Endometrial microvascular endothelial cells (primary cell): Measurements from ENCODE around the gene PDIA3. TPM values are rescaled to one million over a fixed set of nuclear protein-coding genes. Genes with fewer than 3 reads are reported as not detected.
"Not testable (repeated sequence)": the region's sequence is repeated elsewhere in the genome, so short reads cannot be mapped to it uniquely, and the experiment has no call there.

ENCODE experiments used
- in situ Hi-C: cut with HindIII; loops from 2 replicates; pipeline ENCODE4 v1.10.0; 2017; ENCODE audit warnings: low sequenced_read_pairs, low pct_unique_long_range_greater_than_20kb; ENCODE audit errors: inconsistent ontology term
- total RNA-seq: library from RNA; depleted of rRNA; stranded (reverse); fragments of >200 nt; gene quantifications from one replicate; pipeline ENCODE4 v1.2.3, GENCODE V29; 2015; ENCODE audit errors: inconsistent ontology term

Gene PDIA3
- total RNA-seq, 1 donor from 2014 or later, result 340 TPM

DNA sequence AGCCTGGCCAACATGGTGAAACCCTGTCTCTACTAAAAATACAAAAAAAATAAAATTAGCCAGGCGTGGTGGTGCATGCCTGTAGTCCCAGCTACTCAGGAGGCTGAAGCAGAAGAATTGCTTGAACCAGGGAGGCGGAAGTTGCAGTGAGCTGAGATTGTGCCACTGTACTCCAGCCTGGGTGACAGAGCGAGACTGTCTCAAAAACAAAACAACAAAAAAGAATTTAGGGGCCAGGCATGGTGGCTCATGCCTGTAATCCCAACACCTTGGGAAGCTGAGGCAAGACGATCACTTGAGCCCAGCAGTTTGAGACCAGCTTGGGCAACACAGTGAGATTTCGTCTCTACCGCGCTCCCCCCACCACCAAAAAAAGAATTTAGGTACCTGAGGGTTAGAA, 56.4 kb downstream of the PDIA3 start:
- in situ Hi-C loops, result not testable (repeated sequence)

DNA sequence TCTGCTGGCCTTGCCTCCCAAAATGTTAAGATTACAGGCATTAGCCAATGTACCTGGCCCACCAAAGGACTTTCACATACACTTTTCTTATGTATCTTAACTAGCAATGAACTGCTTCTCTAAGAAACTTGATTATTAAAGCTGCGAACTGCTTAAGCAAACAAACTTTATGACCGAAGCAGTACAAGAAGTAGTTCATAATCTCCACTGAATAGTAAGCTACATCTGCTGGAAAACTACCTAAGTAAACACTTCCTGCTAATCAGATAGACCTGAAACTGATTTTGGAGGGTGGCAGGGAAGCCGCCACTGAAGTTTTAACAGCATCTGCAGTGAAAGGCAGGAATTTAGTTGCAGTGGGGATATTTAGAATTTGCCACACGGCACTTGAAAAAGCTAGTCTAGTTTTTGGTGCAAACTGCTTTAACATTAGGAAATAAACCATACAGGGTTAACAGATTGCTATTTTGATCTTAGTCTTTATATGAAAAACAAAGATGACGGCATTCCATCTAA, 62.3 kb downstream of the PDIA3 start:
- in situ Hi-C loops, result no loop called here

DNA sequence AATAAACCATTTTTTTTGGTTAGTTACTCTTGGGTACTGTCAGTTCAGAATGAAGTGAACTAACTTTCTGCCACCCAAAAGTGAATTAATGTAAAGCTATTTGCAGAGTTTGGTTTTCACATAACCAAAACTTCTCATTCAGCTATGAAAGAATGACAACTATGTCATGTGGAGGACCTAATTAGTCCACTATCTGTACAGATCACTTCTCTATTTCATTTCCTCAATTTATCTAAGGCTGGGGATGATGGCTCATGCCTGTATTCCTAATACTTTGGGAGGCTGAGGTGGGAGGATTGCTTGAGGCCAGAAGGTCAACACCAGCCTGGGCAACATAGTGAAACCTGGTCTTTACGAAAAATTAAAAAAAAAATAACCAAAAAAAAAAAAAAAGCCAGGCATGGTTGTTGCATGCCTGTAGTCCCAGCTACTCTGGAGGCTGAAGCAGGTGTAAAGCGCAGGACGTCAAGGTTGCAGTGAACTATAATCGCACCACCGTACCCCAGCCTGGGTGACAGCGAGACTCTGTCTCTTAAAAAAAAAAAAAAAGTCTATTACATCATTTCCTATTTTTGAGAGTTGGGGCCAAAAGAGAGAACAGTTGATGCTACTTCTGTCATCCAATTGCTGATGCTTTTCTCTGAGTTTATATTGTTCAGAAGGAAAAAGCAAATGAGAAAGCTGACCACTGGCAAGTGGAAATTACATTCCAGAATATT, 62.9 kb downstream of the PDIA3 start:
- in situ Hi-C loops, result no loop called here

DNA sequence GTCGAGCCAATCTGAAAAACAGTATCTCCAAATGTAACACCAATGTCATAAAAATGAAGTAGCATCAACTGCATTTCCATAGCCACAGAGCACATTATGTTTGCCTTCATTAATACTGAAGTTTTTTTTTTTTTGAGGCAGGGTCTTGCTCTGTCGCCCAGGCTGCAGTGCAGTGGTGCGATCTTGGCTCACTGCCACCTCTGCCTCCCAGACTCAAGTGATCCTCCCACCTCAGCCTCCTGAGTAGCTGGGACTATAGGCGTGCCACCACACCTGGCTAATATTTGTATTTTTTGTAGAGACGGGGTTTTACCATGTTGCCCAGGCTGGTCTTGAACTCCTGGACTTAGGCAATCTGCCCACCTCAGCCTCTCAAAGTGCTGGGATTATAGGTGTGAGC, 68.8 kb downstream of the PDIA3 start:
- in situ Hi-C loops, result not testable (repeated sequence)

DNA sequence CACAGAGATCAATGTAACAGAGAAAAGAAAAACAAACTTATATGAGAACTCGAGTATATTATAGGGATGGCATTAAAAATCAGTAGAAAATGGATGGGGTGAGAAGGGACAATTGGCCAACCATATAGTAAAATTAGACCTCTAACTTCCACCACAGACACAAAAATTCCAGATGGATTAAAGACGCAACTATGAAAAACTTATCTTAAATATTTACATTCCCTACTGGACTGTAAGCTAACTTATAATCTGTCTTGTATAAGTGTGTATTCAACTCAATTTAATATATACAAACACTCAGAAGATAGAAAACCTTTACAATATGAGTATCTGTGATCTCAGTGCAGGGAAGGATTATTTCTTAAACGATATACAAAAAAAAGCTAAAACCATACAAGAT, 75.3 kb downstream of the PDIA3 start:
- in situ Hi-C loops, result no loop called here

Other genes with a start within 250 kb of the PDIA3 start
- 12.7 TPM for gene MAP1A, start 228.8 kb upstream of the PDIA3 start, total RNA-seq
- gene PPIP5K1, start 156.2 kb upstream of the PDIA3 start, total RNA-seq, result 30.3 TPM
- gene CKMT1B, start 152.4 kb upstream of the PDIA3 start, total RNA-seq, result not detected
- not detected for gene STRC, start 127.6 kb upstream of the PDIA3 start, total RNA-seq
- gene CATSPER2, start 97.6 kb upstream of the PDIA3 start, total RNA-seq, result not detected
- gene CKMT1A, start 52.6 kb upstream of the PDIA3 start, total RNA-seq, result not detected
- gene ELL3, start 30.5 kb downstream of the PDIA3 start, total RNA-seq, result 1.3 TPM
- 424 TPM for gene SERF2, start 45.9 kb downstream of the PDIA3 start, total RNA-seq
- not detected for gene SERINC4, start 53.8 kb downstream of the PDIA3 start, total RNA-seq
- gene HYPK, start 54.2 kb downstream of the PDIA3 start, total RNA-seq, result 16.1 TPM
- 17.7 TPM for gene MFAP1, start 78.3 kb downstream of the PDIA3 start, total RNA-seq
- 20.0 TPM for gene WDR76, start 80.6 kb downstream of the PDIA3 start, total RNA-seq